T-helper 1 cell (primary cell): Measurements from ENCODE around the gene PPP1R14C.

Source experiments
- DNase-seq, 5 donors: peaks; one replicate each; pipeline ENCODE4 v3.0.0-alpha.2; 2012 to 2020

PPP1R14C gene

GRCh38 chr6:150196942-150197745, 54.3 kb downstream of the PPP1R14C start:
- DNase-seq = no peak

- DNase-seq = no peak
Measured at GRCh38 chr6:150198532-150198931, 55.7 kb downstream of the PPP1R14C start.

- DNase-seq = no peak
Measured at GRCh38 chr6:150199241-150199640, 56.4 kb downstream of the PPP1R14C start.

- no peak for DNase-seq
Measured at GRCh38 chr6:150200428-150201100, 57.7 kb downstream of the PPP1R14C start.

GRCh38 chr6:150201285-150201684, 58.4 kb downstream of the PPP1R14C start:
- DNase-seq = no peak

- DNase-seq = no peak
Measured at GRCh38 chr6:150201772-150202329, 59.0 kb downstream of the PPP1R14C start.

- no peak for DNase-seq
Measured at GRCh38 chr6:150202404-150202803, 59.6 kb downstream of the PPP1R14C start.

GRCh38 chr6:150202934-150203333, 60.1 kb downstream of the PPP1R14C start:
- no peak for DNase-seq

- no peak for DNase-seq
Measured at GRCh38 chr6:150203378-150203777, 60.5 kb downstream of the PPP1R14C start.

GRCh38 chr6:150203871-150204545, 61.2 kb downstream of the PPP1R14C start:
- DNase-seq = no peak

GRCh38 chr6:150204705-150205472, 62.0 kb downstream of the PPP1R14C start:
- no peak for DNase-seq

- no peak for DNase-seq
Measured at GRCh38 chr6:150207931-150208570, 65.2 kb downstream of the PPP1R14C start.

GRCh38 chr6:150208611-150209352, 65.9 kb downstream of the PPP1R14C start:
- DNase-seq = no peak

GRCh38 chr6:150209415-150209814, 66.6 kb downstream of the PPP1R14C start:
- DNase-seq = no peak

- DNase-seq = no peak
Measured at GRCh38 chr6:150211700-150212511, 69.1 kb downstream of the PPP1R14C start.

GRCh38 chr6:150212778-150213177, 69.9 kb downstream of the PPP1R14C start:
- no peak for DNase-seq

GRCh38 chr6:150213301-150213700, 70.5 kb downstream of the PPP1R14C start:
- no peak for DNase-seq

- no peak for DNase-seq
Measured at GRCh38 chr6:150214310-150214709, 71.5 kb downstream of the PPP1R14C start.

- DNase-seq = no peak
Measured at GRCh38 chr6:150220634-150221551, 78.0 kb downstream of the PPP1R14C start.
